CD1c-positive myeloid dendritic cell (primary cell): ENCODE data around the gene CCT6A.
"Not testable (repeated sequence)": the region's sequence is repeated elsewhere in the genome, so short reads cannot be mapped to it uniquely, and the experiment has no call there.

Experiments
- DNase-seq: peaks from one replicate; pipeline ENCODE4 v3.0.0-alpha.2; 2016; ENCODE audit errors: extremely low spot score

The CCT6A gene

GRCh38 chr7:56053379-56053778 is 1.8 kb downstream of the CCT6A start:
- DNase-seq: no peak

GRCh38 chr7:56053993-56054392 is 2.4 kb downstream of the CCT6A start:
- no peak for DNase-seq

GRCh38 chr7:56062382-56062781 is 10.8 kb downstream of the CCT6A start:
- DNase-seq: peak; percentile 16

- DNase-seq: no peak
Measured at GRCh38 chr7:56063500-56063881, 11.9 kb downstream of the CCT6A start.

- peak; percentile 96 for DNase-seq
Measured at GRCh38 chr7:56063882-56064625, 12.5 kb downstream of the CCT6A start, which contains the start of gene SUMF2. Gene SUMF2, plus strand, starts transcription at chr7:56064286. Its CDS starts 26 bp downstream, at chr7:56064312.

GRCh38 chr7:56066376-56066775 is 14.8 kb downstream of the CCT6A start:
- not testable (repeated sequence) for DNase-seq

GRCh38 chr7:56074371-56074791 is 22.8 kb downstream of the CCT6A start:
- DNase-seq: peak; percentile 85

GRCh38 chr7:56077681-56078080 is 26.1 kb downstream of the CCT6A start:
- no peak for DNase-seq

GRCh38 chr7:56078196-56078595 is 26.6 kb downstream of the CCT6A start:
- no peak for DNase-seq

GRCh38 chr7:56079450-56080185 is 28.1 kb downstream of the CCT6A start:
- no peak for DNase-seq

GRCh38 chr7:56080726-56081435 is 29.3 kb downstream of the CCT6A start:
- not testable (repeated sequence) for DNase-seq

- DNase-seq: no peak
Measured at GRCh38 chr7:56081626-56082340, 30.2 kb downstream of the CCT6A start.

- DNase-seq: no peak
Measured at GRCh38 chr7:56083150-56083785, 31.7 kb downstream of the CCT6A start.

- DNase-seq: no peak
Measured at GRCh38 chr7:56086761-56087160, 35.2 kb downstream of the CCT6A start.

GRCh38 chr7:56087445-56087844 is 35.9 kb downstream of the CCT6A start:
- no peak for DNase-seq

GRCh38 chr7:56091591-56091990 is 40.0 kb downstream of the CCT6A start:
- no peak for DNase-seq

- not testable (repeated sequence) for DNase-seq
Measured at GRCh38 chr7:56092388-56092787, 40.8 kb downstream of the CCT6A start.

GRCh38 chr7:56092789-56093531 is 41.4 kb downstream of the CCT6A start, which contains the start of gene PHKG1:
Gene PHKG1, minus strand, starts transcription at chr7:56092952. Its CDS starts 4,011 bp downstream, at chr7:56088941.
- DNase-seq: no peak

- DNase-seq: peak; percentile 35
Measured at GRCh38 chr7:56097700-56098099, 46.1 kb downstream of the CCT6A start.
